Cardiac muscle cell (in vitro differentiated cells and primary cell): ENCODE data around the gene SIGLEC14. TPM values are rescaled to one million over a fixed set of nuclear protein-coding genes. Genes with fewer than 3 reads are reported as not detected.
A peak's percentile ranks its signal among the peaks of the same experiment; 100 is the strongest.

Experiments used
- DNase-seq, 2 donors: peaks; one replicate each; pipeline versions ENCODE4 v3.0.0 to v3.0.0-alpha.2; 2010 to 2017; ENCODE audit warnings: low read depth in 1 of 2, low spot score in 1 of 2
- H3K27ac ChIP-seq: fragments of 200-600 bp; sonication (generic); 2 replicates; pipeline ENCODE4 v1.5.1; 2016
- H3K27me3 ChIP-seq: fragments of 200-600 bp; sonication (generic); 2 replicates; pipeline ENCODE4 v1.6.0; 2016; ENCODE audit warnings: control low read depth
- H3K36me3 ChIP-seq: fragments of 200-600 bp; sonication (generic); 2 replicates; pipeline ENCODE4 v1.5.1; 2016; ENCODE audit warnings: control low read depth
- H3K4me1 ChIP-seq: fragments of 200-600 bp; sonication (generic); 2 replicates; pipeline ENCODE4 v1.8.1; 2017; ENCODE audit warnings: low read depth, mild to moderate bottlenecking, mixed run types
- H3K4me3 ChIP-seq: fragments of 200-600 bp; sonication (generic); 2 replicates; pipeline ENCODE4 v1.5.1; 2016; ENCODE audit warnings: mild to moderate bottlenecking
- H3K9me3 ChIP-seq: fragments of 200-600 bp; sonication (generic); 2 replicates; pipeline ENCODE4 v1.5.1; 2017; ENCODE audit warnings: low read depth, mild to moderate bottlenecking, control low read depth
- CTCF ChIP-seq: IDR thresholded peaks from 2 replicates; pipeline ENCODE4 v1.5.1; 2012; ENCODE audit warnings: low read depth, mild to moderate bottlenecking, low read length
- polyA plus RNA-seq: library from polyadenylated mRNA; unstranded; fragments of >200 nt; fragmentation: Nextera tagmentation; extraction: Ambion mirVana; gene quantifications from 2 replicates; pipeline ENCODE4 v1.2.1, GENCODE V29; 2016
- total RNA-seq: library from RNA; depleted of rRNA; stranded (reverse); fragments of >200 nt; gene quantifications from 2 replicates; pipeline ENCODE4 v1.2.3, GENCODE V29; 2016

The SIGLEC14 gene
- total and polyA plus RNA-seq, 2 experiments from 2014 or later, result not detected

GRCh38 chr19:51651216-51651846 is 4.7 kb upstream of the SIGLEC14 start:
- Histone ChIP-seq H3K9me3 (no peaks in the 10 kb centered on the region), H3K27me3 (no peaks in the 10 kb centered on the region), H3K4me3 (no peak overlapping the region), H3K36me3 (no peaks in the 10 kb centered on the region), H3K4me1 (no peaks in the 10 kb centered on the region), H3K27ac (no peak overlapping the region)
- TF ChIP-seq CTCF, result no peak
- DNase-seq, result peak in 1 of 2 donors; percentile 35

DNA sequence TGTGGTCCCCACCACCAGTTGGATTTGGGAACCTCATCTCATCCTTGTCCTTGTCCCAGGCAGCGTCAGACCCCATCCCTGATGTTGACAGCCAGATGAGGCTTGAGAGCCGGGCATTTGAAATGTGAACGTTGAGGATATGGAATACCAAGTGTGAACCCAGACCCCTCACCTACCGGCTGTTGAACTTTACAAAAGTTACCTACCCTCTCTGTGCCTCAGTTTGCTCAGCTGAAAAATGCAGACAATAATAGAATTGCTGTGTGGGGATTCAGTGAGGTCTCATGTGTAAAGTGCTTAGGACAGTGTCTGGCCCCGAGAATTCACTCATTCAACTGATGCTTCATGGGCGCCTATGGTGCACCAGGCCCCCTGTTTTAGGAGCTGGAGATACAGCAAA is 693 bp upstream of the SIGLEC14 start:
- H3K9me3 ChIP-seq, result no peaks in the 10 kb centered on the region
- H3K27ac ChIP-seq, result no peak overlapping the region
- no peak overlapping the region for H3K4me3 ChIP-seq
- DNase-seq, result no peak
- no peaks in the 10 kb centered on the region for H3K27me3 ChIP-seq
- no peaks in the 10 kb centered on the region for H3K4me1 ChIP-seq
- H3K36me3 ChIP-seq, result no peaks in the 10 kb centered on the region
- TF ChIP-seq CTCF, result no peak

GRCh38 chr19:51644636-51645271 is 1.9 kb downstream of the SIGLEC14 start:
- Histone ChIP-seq H3K27me3 (no peaks in the 10 kb centered on the region), H3K36me3 (no peaks in the 10 kb centered on the region), H3K27ac (no peak overlapping the region), H3K9me3 (no peaks in the 10 kb centered on the region), H3K4me3 (no peak overlapping the region), H3K4me1 (no peaks in the 10 kb centered on the region)
- DNase-seq, result peak in 1 of 2 donors; percentile 1
- TF ChIP-seq CTCF, result no peak

DNA sequence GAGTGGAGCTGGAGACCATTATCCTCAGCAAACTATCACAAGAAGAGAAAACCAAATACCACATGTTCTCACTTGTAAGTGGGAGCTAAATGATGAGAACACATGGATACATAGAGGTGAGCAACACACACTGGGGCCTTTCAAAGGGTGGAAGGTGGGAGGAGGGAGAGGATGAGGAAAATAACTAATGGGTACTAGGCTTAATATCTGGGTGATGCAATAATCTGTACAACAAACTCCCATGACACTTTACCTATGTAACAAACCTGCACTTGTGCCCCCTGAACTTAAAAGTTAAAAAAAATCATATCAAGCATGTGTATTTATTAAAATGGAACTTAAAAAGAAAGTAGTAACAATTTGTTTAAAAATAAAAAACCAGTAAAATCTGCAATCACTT is 5.0 kb downstream of the SIGLEC14 start:
- H3K36me3 ChIP-seq, result no peaks in the 10 kb centered on the region
- no peak for TF ChIP-seq CTCF
- H3K27ac ChIP-seq, result no peak overlapping the region
- DNase-seq, result no peak
- H3K4me3 ChIP-seq, result no peak overlapping the region
- H3K27me3 ChIP-seq, result no peaks in the 10 kb centered on the region
- H3K9me3 ChIP-seq, result no peaks in the 10 kb centered on the region
- H3K4me1 ChIP-seq, result no peaks in the 10 kb centered on the region

DNA sequence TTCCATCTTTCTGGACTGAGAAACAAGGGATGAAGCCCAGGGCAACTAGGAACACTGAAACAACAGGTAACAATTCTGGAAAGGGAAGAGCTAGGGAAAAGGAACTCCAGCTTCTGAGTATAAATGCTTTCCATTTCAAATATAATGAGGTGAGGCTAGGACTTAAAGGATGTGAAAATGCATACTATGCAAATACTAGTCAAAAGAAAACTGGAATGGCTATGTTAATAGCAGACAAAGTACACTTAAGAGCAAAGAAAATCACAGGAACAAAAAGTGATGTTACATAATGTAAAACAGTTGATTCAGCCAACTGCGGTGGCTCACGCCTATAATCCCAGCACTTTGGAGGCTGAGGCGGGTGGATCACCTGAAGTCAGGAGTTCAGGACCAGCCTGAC is 6.2 kb downstream of the SIGLEC14 start:
- no peaks in the 10 kb centered on the region for H3K9me3 ChIP-seq
- H3K4me3 ChIP-seq, result no peak overlapping the region
- H3K4me1 ChIP-seq, result no peaks in the 10 kb centered on the region
- DNase-seq, result no peak
- no peaks in the 10 kb centered on the region for H3K27me3 ChIP-seq
- H3K27ac ChIP-seq, result no peak overlapping the region
- no peak for TF ChIP-seq CTCF
- H3K36me3 ChIP-seq, result no peaks in the 10 kb centered on the region
